NCI-H82 (cell line): ENCODE results near the gene APELA.

ENCODE experiments used
- DNase-seq: peaks from one replicate; lab custom pipeline; 2025; lab: John Stamatoyannopoulos, UW

Gene APELA

GRCh38 chr4:164876700-164877324, at the start of gene APELA:
Gene APELA, plus strand, starts transcription at chr4:164877178. Its CDS starts 154 bp downstream, at chr4:164877332.
- peak; percentile 9 for DNase-seq

GRCh38 chr4:164828955-164829354, 48.0 kb upstream of the APELA start:
- no peak for DNase-seq

- DNase-seq: no peak
Measured at GRCh38 chr4:164846566-164846965, 30.4 kb upstream of the APELA start.

GRCh38 chr4:164847016-164847415, 30.0 kb upstream of the APELA start:
- no peak for DNase-seq

GRCh38 chr4:164847967-164848649, 28.9 kb upstream of the APELA start:
- no peak for DNase-seq

- no peak for DNase-seq
Measured at GRCh38 chr4:164856396-164856795, 20.6 kb upstream of the APELA start.

- no peak for DNase-seq
Measured at GRCh38 chr4:164866817-164867490, 10.0 kb upstream of the APELA start.

GRCh38 chr4:164871673-164872072, 5.3 kb upstream of the APELA start:
- peak; percentile 78 for DNase-seq

GRCh38 chr4:164872481-164872880, 4.5 kb upstream of the APELA start:
- no peak for DNase-seq

- DNase-seq: no peak
Measured at GRCh38 chr4:164874789-164875188, 2.2 kb upstream of the APELA start.

- no peak for DNase-seq
Measured at GRCh38 chr4:164880489-164881262, 3.7 kb downstream of the APELA start.

GRCh38 chr4:164888096-164888715, 11.2 kb downstream of the APELA start:
- DNase-seq: no peak

- DNase-seq: no peak
Measured at GRCh38 chr4:164890691-164891090, 13.7 kb downstream of the APELA start.

- no peak for DNase-seq
Measured at GRCh38 chr4:164892018-164892417, 15.0 kb downstream of the APELA start.

GRCh38 chr4:164894702-164895101, 17.7 kb downstream of the APELA start:
- no peak for DNase-seq

GRCh38 chr4:164902608-164903007, 25.6 kb downstream of the APELA start:
- DNase-seq: no peak

- DNase-seq: no peak
Measured at GRCh38 chr4:164904336-164904735, 27.4 kb downstream of the APELA start.

GRCh38 chr4:164904941-164905340, 28.0 kb downstream of the APELA start:
- DNase-seq: no peak

- peak; percentile 40 for DNase-seq
Measured at GRCh38 chr4:164906368-164906767, 29.4 kb downstream of the APELA start.

- peak; percentile 3 for DNase-seq
Measured at GRCh38 chr4:164913506-164913905, 36.5 kb downstream of the APELA start.

GRCh38 chr4:164918956-164919355, 42.0 kb downstream of the APELA start:
- DNase-seq: no peak

- DNase-seq: no peak
Measured at GRCh38 chr4:164924670-164925238, 47.8 kb downstream of the APELA start.
